Stimulated activated CD4-positive, alpha-beta T cell treated with anti-CD3 and anti-CD28 coated beads, Interleukin-2, amount 100 ng/mL, for 24 hours (primary cell): ENCODE measurements around the gene PLCXD3.

ENCODE experiments used
- DNase-seq, 2 donors: peaks; one replicate each; pipeline ENCODE4 v3.0.0-alpha.2; 2020

The PLCXD3 gene

DNA sequence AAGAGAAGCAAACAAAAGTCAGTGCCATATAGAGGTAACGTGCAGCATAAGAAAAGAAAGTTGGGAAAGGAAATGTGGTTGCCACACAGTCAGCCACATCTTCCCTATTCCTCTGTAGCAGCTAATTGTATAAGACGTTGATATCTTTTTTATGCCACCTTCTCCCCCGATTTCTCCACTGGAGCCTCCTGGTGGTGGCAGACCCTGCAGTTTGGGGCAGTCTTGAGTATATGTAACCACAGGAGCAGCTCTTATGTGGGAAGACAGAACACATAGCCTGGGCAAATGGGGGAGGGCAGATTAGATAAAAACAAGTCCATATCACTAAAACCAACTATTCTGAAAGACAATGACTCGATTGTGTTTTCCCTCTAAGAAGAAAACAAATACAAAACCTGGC lies 99.7 kb downstream of the PLCXD3 start:
- no peak for DNase-seq

- DNase-seq, result no peak
Observed at GRCh38 chr5:41410307-41410706, 100.1 kb downstream of the PLCXD3 start.

GRCh38 chr5:41408676-41409443 lies 101.5 kb downstream of the PLCXD3 start:
- no peak for DNase-seq

- DNase-seq, result no peak
Observed at GRCh38 chr5:41406936-41407335, 103.5 kb downstream of the PLCXD3 start.

DNA sequence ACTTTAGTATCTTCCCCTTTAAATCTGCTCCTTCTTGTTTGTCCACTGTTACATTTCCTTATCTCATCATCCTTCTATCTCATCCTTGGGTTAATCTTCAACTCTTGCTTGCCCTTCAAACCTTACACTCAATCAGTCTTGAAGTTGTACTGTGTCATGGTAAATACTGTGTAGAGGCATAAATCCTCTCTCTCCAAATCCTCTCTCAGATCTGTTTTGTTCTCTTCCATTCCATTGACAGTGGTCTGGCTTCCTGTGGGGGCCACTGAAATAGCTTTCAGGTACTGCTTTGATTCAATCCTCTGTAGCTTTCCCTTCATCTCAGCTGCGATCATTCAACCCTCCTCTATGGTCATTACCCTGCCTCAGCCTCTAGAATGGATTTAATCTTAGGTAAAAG lies 104.0 kb downstream of the PLCXD3 start:
- no peak for DNase-seq

DNA sequence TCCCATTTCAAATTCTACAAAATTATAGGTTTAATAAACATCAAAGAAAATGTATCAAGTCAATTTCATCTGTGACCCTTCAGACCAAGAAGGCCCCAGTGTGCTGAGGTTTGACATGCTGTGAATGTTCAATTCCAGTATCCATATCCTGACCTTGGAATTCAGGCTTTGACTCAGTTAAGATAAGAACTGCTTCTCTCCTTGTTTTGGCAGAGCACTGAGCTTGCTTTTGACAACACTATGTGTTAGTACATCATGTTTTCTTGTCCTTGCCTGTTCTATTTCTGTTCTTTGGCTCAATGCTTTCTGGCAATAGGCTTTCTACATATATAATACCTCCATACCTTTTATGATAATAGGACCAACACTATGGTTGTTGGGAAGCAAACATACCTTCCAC lies 105.6 kb downstream of the PLCXD3 start:
- no peak for DNase-seq

GRCh38 chr5:41403846-41404245 lies 106.6 kb downstream of the PLCXD3 start:
- DNase-seq, result no peak

DNA sequence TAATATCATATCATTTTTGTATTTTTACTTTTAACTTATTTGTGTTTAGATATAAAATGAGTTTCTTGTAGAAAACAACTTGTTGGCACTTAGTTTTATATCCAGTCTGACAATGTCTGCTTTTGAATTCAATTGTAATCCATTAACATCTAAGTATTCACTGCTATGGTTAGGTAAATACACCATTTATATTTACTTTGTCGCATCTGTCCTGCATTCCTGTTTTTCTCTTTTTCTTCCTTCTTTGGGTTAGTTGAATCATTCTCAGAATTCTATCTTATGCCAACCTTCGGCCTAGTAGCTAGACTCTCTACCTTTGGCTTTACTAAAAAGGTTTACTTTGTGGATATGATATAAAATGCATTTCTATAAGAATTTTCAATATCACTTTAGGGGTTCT lies 107.6 kb downstream of the PLCXD3 start:
- DNase-seq, result no peak

GRCh38 chr5:41399839-41400238 lies 110.6 kb downstream of the PLCXD3 start:
- no peak for DNase-seq

GRCh38 chr5:41392016-41392415 lies 118.4 kb downstream of the PLCXD3 start:
- no peak for DNase-seq

DNA sequence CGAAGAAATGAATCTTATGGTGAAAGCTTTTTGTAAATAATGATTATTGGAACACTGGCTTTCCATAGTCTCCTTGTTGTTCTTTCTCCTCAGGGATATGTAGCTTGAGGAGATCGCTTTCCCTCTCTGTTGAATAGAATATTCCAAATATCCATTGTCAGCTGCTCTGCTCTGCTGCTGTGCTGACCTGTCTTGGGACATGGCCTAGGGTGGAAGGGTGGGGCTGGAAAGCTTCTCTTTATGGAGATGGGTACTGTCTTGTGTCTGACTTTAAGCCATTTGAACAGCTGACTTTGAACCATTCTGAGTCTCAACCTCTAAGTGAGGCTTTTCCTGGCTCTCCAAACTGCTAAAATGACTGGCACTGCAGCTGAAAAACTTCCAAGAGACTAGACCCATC lies 135.8 kb downstream of the PLCXD3 start:
- DNase-seq, result no peak

DNA sequence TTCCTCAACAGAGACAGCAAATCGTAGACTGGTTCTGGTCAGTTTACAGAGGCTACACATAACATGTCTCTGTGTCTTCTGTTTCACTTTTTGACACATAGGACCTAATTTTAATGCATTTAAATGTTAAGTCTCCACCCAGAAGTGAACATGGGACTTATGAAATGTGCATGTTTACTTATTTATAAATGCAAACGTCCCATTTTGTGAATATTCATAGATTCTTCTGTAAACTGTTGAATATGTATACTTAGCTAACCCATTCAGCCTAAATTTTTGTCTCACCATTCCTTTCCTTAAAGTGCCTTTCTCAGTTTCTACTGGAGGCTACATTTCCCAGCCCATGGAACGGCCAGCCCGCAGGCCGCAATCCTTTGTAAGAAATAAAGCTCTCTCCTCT lies 137.2 kb downstream of the PLCXD3 start:
- no peak for DNase-seq

DNA sequence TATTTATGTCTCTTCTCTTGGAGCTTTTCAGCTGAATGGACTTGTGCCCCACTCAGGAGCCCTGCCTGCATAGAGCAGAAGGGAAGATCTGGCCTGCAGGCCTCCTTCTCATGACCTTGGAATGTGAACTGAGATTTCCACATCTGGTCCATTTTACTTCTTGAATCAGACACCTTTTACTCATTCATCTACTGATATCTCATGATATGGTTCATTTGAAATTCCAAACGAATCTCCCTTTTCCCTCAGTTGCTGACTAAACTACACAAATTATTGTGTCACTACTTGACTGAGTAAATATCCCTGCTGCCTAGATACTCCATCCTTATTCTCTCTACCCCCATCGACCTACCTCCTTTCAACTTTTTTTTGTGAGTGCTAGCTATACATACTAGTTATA lies 138.7 kb downstream of the PLCXD3 start:
- DNase-seq, result no peak

DNA sequence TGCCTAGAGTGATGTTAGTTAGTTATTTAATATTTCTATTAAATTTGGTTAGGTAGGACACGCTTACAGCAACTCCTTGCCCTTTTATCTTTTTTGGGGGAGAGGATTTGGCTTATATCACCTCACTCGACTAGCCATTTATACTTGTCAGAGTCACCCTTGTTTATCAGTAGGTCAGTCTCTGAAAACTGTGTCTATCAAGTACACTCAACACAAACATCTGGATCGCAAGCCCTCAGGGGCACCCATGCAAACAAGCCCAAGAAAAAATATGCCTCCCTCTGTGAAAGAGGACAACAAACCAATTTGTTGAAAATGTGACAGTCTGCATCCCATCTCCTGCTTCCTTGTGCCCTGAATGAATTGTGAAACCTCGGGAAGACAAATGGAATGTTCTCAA lies 139.9 kb downstream of the PLCXD3 start:
- DNase-seq, result no peak

GRCh38 chr5:41369799-41370198 lies 140.6 kb downstream of the PLCXD3 start:
- no peak for DNase-seq

DNA sequence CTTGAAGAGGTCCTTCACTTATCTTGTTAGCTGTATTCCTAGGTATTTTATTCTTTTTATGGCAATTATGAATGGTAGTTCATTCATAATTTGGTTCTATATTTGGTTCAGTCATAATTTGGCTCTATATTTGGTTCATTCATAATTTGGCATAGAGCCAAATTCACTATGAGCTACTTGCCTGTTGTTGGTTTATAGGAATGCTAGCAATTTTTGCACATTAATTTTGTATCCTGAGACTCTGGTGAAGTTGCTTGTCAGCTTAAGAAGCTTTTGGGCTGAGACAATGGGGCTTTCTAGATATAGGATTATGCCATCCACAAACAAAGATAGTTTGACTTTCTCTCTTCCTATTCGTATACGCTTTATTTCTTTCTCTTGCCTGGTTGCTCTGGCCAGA lies 142.2 kb downstream of the PLCXD3 start:
- DNase-seq, result no peak

DNA sequence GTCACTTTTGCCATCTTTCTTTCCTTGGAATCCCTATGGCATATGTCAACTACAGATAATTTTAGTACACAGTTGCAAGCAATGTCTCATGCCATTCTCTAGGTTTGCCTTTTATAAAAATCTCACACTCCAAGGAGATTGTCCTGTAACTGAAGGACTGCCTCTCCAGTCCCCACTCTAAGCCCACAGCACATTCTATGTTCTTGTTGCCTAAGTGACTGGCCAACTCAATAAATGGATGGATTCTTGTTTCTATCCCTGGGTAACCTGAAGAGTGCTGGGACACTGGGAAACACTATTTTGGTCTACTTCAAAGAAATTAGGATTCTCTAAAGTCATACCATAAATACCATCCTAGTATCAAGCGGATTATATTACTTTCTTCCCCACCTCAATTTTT lies 145.0 kb downstream of the PLCXD3 start:
- DNase-seq, result no peak

DNA sequence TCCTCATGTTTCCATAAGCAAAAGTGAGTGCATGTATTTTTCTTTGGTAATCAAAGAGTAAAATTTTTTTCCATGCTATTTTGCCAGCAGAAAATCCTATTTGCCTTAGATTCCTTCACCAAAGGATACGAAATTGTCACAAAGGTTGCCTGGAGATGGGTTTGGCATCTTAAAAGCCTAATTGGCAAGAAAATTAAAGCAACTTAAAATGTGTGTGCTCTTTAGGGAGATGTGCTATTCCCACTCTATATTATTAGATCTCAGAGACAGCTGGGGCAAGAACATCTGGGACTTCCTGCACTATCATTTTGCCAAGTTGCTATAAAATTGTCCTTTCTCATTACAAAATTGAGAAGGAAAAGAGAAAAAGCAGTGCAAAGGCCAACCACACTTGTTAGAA lies 146.1 kb downstream of the PLCXD3 start:
- DNase-seq, result no peak

DNA sequence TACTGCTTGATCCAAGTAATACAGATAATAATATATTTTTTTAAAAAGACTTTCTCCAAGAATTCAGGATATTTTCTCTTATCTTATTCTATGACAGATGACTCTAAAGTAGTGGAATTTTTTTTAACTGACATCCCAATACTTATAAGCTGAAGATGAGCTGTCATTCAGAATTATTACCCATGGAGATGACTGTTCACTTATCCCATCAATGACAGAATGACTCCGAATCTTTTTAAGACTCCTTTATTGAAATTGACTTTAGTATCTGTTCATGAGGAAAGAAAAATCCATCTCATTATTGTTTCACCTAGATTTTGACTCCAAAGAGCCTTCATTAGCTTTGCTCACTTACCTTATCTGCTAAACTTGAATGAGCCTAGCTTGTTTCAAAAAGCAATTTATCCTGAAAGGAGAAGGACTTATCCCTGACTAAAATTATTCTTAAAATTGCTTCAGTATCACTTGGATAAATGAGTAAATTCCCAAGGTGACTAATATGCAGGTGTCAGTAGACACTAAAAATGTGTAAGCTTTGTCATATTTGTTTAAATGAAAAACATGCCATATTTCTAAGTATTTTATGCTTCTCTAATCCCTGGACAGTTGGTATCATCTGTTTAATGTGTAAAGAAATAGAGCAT lies 146.9 kb downstream of the PLCXD3 start:
- no peak for DNase-seq

DNA sequence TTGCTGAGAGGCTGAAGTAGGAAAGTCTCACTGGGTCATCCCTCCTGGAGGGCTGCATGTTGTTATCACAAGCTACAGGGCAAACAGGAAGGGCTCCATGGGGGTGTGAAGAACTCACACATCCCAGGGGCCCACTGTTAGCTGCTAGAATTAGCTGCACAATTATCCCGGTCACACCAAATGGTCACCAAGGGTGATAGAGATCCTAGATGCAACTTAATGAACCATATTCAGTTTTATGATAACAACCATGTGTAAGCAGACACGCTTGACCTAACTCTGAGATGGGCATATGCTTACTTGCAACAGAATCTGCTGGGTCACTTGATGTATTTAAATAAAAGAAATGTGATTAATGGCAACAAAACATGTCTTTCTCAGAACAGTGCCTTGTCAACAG lies 153.6 kb downstream of the PLCXD3 start:
- DNase-seq, result no peak

GRCh38 chr5:41349846-41350245 lies 160.6 kb downstream of the PLCXD3 start:
- no peak for DNase-seq

DNA sequence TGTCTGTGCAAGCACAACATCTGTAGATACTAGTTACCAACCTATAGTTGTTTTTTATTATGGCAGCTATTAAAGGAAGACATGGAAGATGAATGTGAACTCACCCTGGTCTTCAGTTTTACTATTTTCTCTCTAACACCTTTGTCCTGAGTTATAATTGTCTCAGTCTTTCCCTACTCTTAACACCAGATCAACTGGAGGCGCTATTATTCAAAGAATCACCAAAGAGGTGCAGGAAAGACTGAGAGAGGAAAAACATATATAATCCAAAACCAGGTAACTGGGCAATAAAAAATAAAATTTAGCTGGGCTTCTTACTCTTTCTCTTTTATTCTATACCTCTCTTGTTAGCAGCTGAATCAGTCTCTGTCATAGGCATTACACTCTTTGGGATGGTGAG lies 162.8 kb downstream of the PLCXD3 start:
- DNase-seq, result no peak

GRCh38 chr5:41346609-41347008 lies 163.8 kb downstream of the PLCXD3 start:
- DNase-seq, result no peak

DNA sequence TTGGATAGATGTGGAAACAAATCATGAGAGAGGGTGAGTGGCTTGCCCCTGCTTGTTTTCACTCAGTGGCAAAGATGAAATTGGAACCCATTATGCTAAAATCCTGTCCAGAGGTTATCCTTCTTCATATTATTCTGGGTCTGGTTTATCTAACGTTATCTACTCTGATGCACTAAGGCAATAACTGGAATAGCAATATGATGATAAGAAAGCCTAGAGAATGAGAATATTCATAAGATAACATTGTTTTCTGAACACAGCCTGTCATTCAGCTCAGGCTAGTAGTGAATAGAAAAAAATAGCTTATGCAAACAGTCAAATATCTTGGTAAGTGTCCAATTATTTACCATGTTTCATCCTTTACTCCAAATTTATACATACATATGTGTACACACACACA lies 165.1 kb downstream of the PLCXD3 start:
- no peak for DNase-seq

DNA sequence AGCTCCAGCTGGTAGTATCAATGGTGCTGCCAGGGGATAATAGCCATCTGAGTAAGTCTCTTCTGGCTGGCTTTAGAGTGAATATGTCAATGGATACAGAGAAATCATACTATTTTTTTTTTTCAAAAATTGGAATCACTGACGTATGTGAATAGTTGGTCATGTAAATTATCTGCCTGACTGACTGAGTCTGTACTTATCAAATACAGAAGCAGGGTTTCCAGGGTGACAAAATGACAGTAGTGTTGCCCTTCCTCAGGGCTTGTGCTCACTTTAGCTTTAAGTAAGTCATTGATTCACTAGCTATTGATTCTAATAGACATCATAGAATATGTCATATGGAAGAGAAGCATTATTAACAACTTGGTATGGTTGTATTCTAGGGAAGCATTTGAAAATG lies 171.1 kb downstream of the PLCXD3 start:
- DNase-seq, result no peak
